T-helper 2 cell (primary cell): ENCODE data around the gene NBPF3.
"Not testable (repeated sequence)": the region's sequence is repeated elsewhere in the genome, so short reads cannot be mapped to it uniquely, and the experiment has no call there.

Source experiments
- DNase-seq, 5 experiments: peaks; one replicate each; pipeline versions ENCODE4 v3.0.0 to v3.0.0-alpha.2; 2012 to 2022

Gene NBPF3

DNA sequence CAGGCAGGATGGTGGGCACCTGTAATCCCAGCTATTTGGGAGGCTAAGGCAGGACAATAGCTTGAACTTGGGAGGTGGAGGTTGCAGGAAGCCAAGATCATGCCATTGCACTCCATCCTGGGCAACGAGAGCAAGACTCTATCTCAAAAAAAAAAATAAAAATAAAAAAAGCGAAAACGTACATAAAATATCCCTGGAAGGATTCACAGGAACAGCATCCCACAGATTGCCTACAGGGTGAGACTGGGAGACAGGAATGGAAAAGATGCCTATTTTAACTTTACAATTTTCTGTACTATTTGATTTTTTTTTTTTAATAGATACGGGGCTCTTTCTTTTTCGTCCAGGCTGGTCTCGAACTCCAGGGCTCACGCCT, 604 bp upstream of the NBPF3 start:
- no peak for DNase-seq

DNA sequence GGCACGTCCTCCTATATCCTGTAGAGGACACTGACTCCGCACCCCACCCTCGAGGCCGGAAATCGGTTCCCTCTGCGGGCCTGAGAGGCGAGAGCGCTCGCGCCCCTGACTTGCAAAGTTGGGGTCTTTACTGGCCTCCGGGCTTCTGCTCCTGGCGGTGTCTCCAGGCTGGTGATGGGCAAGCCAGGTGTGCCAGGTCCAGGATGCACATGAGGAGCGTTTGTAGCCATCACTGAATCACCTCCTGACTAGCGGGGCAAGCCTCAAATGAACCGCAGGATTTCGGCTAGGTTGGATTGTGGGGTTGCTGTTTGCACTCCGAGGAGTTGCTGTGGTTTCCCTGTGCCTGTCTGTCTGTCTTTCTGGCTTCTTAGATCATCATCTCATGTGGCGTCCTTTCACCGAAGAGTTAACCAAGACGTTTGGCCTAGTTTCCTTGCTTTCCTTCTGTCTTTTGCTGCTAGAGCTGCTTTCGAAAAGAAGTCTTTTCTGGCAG, 741 bp downstream of the NBPF3 start:
- peak in 2 of 5 experiments; percentile 27 to 36 for DNase-seq

DNA sequence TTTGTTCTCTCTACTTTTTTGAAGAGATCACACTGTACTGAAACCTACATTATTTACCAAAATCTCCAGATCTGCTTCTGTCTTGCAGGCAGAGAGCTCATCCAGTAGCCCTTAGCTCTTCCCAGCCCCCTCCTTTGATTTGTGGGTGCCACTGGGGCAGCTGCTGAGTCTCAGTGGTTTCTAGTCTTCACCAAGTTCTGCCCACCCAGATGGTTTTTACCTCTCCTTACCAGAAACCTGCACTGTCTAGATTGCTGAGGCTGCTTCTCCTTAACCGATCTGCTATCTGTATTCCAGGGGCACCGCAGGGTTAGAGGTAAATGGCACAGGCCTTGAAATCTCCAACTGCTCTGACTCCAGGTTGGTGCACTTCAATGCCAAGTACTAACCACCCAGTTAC, 6.7 kb downstream of the NBPF3 start:
- not testable (repeated sequence) for DNase-seq

DNA sequence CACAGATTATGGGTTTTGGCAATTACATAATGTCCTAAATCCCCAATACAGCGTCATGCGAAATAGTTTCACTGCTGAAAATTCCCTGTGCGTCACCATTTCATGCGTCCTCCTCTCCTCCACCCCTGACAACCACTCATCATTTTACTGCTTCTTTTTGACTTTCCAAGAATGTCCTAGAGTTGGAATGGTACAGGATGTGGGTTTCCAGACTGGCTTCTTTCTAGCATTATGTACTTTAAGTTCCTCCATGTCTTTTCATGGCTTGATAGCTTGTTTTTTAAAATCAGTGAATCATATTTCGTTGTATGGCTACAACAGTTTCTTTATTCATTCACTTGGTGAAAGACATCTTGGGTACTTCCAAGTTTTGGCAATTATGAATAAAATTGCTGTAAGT, 7.4 kb downstream of the NBPF3 start:
- no peak for DNase-seq

DNA sequence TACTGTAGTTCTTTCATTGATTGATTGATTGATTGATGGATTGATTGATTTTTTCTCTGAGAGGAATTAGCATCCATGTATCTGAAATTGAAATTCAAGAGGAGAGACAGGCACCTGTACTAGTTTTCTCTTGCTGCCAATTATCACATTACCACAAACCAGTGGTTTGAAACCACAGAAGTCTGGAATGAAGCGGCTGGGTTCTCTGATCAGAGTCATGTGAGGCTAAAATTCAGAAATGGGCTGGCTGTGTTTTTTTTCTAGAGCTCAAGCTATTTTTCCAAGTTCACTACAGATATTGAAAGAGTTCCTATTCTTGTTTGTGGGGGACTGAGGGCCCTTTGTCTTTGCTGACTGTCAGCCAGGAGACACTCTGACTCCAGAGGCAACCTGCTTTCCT, 10.0 kb downstream of the NBPF3 start:
- DNase-seq = peak in 1 of 5 experiments; percentile 21

DNA sequence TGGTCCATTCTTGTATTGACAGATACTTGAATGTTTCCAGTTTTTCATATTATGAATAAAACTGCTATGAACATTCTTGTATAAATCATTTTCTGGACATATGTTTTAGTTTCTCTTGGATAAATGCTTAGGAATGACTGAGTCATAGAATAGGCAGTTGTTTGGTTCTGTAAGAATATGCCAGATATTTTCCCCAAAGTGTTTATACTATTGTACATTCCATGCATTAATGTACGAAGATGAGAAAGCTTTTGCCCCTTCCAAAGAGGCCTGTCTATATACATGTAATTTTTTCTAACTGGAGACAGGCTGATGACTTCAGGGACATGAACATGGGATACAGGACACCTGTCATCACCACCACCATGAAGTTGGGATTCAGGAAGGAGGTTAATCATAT, 11.3 kb downstream of the NBPF3 start:
- no peak for DNase-seq

DNA sequence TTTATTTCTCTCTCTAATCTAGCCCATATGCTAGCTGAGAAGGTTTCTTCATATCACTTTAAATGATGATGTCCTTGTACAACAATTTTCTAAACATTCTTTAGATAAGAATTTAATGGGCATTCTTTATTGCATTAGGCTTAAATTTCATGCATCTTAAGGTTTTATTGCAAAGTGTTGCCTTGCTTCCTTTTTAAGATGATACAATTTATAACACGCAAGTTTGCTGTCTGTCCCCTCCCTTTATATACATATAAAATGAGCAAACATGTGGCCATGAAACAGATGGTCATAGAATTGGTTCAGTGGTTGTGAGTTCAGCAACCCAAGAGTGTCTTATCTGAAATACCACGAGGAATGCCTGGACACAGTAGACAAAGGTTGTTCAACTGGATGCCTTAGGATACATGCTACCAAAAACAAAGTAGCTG, 12.1 kb downstream of the NBPF3 start:
- DNase-seq = no peak

DNA sequence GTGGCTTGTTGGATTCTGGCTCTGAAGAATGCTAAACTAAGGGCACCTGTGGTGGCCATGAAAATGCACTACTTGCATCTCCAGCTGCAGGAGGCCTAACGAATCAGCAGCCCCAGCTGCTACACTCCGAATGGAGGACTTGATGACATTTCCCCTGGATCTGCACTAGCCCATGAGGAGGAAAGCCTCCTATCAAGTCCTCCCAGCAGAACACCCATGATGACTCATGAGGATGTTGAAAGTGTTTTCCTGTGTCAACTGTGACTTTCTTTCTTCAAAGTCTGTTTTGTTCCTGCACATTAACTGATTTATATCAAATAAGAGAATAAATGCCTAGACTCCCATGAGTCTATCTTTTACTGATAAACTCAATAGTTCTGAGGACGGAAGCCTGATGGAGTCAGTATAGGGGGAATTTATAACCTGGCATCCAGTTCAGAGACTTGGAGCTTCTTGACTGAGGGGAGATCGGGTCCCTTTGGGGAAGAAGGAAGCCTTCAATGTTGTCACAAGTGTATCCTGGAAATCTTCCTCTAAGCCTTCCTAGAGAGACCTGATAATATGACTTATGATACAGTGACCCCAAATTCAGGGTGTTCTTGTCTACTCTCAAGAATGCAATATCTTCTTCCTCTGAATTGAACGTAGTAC, 14.2 kb downstream of the NBPF3 start:
- not testable (repeated sequence) for DNase-seq

DNA sequence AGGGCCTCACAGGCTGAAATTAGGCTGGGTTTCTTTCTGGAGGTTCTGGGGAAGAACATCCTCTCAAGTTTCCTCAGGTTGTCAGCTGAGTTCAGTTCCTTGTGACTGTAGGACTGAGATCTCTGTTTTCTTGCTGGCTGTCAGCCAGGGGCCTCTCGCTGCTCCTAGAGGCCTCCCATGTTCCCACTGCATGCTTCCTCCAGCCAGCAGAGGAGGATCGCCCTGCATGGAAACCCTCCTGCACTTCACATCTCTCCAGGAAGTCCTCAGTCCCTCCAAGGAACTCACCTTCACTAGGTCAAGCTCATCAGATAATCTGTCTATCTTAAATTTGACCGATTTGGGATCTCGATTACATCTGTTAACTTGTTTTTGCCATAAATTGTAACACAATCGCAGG, 15.0 kb downstream of the NBPF3 start:
- DNase-seq = not testable (repeated sequence)

DNA sequence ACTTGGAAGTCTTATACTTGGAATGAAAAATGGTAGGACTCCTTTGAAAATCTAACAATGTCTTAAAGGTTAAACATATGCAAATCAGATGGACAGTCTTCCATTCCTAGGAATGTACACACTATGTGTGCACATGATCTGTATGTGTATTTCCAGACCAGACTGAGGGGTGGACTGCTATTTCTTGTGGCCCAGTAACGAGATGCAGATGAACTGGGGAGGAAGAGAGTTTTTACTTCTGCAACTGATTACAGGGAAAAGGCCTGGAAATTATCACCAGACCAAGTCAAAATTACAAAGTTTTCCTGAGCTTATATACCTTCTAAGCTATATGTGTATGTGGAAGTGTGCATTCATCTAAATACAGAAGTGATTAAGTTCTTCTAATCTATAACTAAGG, 17.7 kb downstream of the NBPF3 start:
- DNase-seq = no peak

DNA sequence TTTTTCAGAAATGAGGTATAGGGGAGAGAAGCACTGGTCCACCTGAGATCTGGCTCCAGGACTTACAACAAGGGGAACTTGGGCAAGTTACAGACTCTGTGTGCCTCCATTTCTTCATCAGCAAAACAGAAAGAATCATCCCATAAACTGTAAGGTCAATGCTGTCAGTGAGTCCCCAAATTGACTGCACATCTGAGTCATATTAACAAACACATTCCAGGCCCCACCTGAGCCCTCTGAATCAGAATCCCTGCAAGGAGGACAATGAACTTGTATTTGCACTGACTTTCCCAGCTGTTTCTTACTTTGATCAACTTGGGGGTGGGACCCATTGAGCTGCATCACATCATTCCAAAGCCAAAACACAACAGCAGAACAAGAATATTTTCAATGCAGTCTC, 25.2 kb downstream of the NBPF3 start:
- not testable (repeated sequence) for DNase-seq

DNA sequence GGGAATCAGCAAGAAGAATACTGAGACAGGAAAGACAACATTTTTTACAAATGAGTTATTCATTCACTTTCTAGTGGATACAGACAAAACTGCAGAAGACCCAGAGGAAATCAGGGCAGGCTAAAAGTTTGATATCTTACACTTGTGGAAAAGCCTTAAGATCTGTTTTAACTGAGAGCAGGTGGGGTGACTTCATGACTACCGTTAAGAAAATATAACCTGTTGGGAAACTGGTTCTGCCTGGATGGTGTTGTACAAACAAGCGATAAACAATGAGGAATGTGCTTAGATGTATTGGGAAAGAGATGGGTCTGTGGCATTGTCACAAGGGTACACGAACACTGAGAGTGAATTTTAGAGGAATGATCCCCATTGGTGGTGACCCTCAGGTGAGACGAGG, 28.0 kb downstream of the NBPF3 start:
- not testable (repeated sequence) for DNase-seq

DNA sequence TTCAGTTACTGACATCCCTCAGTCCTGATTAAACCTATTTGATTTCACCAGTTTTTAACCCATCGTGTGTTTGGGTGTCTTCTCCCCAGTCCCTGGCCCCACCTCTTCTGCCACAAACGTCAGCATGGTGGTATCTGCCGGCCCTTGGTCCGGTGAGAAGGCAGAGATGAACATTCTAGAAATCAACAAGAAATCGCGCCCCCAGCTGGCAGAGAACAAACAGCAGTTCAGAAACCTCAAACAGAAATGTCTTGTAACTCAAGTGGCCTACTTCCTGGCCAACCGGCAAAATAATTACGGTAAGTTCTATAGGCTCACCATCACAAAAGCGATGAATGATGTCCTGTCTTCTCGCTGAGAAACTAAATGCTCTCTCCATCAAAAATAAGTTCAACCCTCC, 28.7 kb downstream of the NBPF3 start:
- DNase-seq = peak in 2 of 5 experiments; percentile 12 to 44

DNA sequence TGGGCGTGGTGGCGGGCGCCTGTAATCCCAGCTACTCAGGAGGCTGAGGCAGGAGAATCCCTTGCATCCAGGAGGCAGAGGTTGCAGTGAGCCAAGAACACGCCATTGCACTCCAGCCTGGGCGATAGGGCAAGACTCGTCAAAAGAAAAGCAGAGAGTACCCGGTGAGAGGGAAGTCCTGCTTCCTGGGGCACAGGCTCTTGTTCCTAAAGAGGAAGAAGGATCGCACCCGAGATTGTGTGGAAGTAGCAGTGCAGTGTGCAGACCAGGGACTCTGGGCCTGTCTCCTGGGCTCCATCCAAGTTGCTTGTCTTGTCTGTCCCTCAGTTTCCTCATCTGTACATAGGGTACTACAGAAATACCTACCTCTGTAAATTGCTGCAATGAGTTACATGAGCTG, 29.6 kb downstream of the NBPF3 start:
- no peak for DNase-seq

DNA sequence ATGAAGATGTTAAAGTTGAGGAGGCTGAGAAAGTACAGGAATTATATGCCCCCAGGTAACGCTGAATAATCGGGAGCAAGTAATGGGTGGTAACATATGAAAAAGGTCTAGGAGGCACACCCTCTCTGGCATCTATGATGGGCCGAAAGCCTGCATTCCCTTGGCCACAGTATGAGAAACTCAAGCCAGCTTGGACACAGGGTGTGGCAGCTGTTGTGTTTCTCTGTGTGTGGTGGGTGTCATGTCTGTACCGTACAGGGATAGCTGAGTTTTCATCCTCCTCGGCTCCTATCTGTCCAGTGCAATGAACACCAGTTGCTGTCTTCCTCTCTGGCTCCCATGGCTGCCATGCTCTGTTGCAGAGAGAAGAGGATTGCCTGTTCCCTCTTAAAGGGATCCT, 32.9 kb downstream of the NBPF3 start:
- no peak for DNase-seq

DNA sequence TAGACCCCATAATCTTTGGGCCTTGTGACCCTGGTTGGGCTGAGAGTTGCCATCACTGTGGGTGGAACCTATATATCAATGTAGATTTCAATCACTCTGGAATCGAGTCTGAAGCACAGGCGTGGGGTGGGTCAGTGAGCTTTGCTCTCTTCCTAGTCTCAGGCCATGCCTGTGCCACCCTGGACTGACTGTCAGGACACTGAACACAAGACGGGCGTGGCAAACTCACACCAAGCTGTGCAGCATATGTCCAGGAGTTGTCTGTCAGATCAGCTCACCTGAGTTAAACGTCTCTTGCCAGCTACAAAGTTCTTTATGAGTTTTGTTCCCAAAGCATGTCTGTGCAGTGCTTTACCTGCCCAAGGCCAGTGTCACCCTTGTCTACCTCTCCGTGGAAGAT, 38.4 kb downstream of the NBPF3 start:
- no peak for DNase-seq

DNA sequence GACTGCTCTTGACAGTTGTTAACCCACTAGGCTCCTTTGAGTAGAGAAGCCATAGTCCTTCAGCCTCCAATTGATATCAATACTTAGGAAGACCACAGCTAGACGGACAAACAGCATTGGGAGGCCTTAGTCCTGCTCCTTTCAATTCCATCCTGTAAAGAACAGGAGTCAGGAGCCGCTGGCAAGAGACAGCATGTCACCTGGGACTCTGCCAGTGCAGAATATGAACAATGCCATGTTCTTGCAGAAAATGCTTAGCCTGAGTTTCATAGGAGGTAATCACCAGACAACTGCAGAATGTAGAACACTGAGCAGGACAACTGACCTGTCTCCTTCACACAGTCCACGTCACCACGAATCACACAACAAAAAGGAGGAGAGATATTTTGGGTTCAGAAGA, 43.9 kb downstream of the NBPF3 start:
- not testable (repeated sequence) for DNase-seq

DNA sequence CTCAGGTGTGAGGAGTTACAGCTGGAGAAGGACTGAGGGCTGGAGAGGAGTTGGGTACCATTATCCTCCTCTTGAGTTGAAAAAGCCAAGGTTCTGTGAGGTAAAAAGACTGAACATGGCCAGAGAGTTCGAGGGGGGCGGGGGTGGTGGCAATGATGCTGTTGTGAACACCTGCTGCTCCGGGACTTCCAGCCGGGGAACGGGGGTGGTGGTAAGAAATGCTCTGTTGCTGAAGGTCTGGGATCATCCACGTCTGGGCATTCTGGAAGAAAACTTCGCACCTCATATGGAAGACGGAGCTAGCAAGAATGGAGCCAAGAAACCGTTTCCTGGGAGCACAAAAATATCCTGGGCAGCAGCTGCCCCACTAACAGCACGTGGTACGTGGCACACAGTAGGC, 49.2 kb downstream of the NBPF3 start:
- no peak for DNase-seq

DNA sequence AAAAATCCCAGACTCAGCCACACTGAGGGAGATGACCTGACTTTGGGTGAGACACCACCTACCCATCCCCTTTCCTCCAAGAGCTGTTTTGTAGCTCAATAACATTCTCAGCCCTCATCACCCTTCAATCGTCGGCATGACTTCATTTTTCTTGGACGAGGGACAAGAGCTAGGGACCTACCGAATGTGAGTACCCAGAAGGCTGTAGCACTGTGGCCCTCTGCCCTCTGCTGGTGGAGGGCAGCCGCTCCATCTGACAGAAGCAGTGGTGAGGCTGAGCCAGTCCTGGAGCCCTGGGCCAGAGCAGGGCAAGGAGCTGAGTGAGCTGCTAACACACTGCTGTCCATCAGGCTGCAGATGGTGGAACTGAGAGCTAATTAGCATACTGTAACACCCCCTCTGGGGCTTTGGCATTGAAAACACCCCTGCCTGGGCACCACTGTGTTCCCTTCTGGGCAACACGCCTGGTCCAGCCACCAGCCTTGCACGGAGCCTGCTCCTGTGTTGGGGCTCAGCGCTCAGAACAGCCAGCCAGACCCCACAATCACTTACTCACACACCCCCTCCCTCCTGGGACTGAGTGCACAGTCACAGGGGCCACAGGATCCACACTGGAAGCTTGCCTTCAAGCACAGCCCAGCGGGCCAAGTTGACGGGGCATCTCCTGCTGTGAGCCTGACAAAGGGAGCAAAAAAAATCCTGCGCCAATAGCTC, 51.0 kb downstream of the NBPF3 start:
- peak in 2 of 5 experiments; percentile 13 to 27 for DNase-seq

DNA sequence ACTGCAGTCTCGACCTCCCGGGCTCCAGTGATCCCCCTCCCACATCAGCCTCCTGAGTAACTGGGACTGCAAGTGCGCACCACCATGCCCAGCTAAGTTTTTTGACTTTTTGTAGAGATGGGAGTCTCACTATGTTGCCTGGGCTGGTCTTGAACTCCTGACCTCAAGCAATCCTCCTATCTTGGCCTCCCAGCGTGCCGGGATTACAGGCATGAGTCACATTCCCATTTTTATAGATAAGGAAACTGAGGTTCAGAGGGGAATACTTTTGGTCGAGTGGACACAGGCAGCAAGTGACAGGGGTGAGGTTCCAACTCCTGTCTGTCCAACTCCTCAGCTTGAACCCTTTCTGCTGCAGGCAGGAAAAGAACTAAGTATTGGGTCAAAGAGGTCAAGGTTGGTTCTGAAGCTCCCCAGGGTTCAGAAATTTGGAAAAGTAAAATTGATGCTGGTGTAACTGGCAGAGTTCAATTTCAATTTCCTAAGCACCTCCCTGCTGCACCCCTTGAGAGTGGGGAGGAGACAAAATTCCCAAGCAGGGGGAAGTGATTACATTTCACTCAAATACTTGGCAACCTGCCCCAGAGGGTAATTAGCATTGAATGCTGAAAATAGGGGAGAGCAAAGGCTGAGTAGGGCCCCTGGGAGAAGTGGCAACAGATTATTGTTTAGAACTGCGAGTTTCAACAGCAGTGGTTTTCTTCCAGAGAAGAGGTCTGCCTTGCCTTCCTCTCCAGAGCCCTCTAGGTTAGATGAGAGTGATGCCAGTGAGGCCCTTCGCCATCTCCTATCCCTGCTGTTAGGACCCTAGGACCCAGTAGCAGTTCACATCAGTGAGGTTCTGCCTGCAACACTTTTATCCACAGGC, 51.8 kb downstream of the NBPF3 start:
- no peak for DNase-seq

DNA sequence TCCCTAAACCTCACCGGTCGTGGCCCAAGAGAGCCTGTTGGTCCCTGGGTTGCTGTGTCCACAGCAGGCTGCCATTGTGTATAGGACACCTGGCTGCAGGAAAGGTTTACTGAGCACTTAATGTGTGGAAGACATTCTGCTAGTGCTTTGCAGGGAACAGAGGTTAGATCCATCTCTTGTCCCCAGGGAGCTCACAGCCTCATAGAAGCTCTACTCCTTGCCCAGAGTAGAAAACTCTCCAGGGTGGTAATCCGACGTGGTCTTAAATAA, 52.4 kb downstream of the NBPF3 start:
- no peak for DNase-seq

DNA sequence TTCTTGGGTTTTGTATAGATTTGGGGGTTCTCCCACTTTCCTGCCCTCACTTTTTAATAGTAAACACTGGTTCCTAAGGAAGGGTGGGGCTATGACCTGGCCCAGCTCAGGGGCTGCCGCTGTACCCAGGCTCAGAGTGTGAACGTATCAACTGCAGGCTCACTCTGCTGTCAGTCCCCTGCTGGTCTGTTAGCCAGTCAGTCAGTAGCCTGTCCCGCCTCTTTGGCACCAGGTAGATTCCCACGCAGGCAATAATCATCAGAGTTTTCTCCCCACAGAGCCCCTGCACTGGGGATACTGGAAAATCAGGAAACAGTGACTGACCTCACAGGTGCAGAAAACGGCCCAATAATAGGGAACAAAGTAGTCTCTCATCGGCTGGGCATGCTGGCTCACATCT, 54.3 kb downstream of the NBPF3 start:
- DNase-seq = no peak

DNA sequence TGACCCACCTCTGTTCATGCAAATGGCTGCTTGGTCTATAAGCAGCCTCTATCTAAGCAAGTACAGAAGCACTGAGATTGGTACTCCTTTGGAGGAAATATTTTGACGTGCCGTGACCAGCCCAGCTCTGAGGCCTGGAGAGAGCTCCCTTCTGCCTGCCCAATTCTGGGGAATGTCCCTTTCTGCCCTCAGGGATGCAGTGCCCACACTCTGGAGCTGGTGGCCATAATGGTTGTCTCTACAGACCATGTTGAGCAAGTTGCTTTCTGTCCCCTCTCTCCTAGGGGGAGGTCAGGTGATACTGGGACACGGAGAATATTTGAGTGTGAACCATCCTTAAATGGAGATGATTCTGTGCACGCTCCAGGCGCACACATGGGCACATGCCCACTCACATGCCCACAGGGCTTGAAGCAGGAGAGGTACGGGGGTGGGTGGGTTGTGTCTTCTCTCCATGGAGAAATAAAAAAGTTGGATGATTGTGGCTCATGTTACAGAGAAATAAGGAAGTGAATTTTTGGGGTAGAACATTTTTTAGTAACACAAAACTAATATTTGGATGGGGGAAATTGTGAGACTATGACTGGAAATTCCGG, 55.4 kb downstream of the NBPF3 start:
- DNase-seq = no peak
